ENCODE results near the gene MEP1A.

Gene MEP1A

GRCh38 chr6:46792635-46793034 is 554 bp upstream of the MEP1A start:
- TF ChIP-seq, protein P1, sequence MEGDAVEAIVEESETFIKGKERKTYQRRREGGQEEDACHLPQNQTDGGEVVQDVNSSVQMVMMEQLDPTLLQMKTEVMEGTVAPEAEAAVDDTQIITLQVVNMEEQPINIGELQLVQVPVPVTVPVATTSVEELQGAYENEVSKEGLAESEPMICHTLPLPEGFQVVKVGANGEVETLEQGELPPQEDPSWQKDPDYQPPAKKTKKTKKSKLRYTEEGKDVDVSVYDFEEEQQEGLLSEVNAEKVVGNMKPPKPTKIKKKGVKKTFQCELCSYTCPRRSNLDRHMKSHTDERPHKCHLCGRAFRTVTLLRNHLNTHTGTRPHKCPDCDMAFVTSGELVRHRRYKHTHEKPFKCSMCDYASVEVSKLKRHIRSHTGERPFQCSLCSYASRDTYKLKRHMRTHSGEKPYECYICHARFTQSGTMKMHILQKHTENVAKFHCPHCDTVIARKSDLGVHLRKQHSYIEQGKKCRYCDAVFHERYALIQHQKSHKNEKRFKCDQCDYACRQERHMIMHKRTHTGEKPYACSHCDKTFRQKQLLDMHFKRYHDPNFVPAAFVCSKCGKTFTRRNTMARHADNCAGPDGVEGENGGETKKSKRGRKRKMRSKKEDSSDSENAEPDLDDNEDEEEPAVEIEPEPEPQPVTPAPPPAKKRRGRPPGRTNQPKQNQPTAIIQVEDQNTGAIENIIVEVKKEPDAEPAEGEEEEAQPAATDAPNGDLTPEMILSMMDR (IDR thresholded peaks at IDR 0.05; ENCODE audit: insufficient read depth, missing control alignments): no peak
- FAIRE-seq (no peak), DNase-seq (ENCODE audit: insufficient read length, low spot score) (no peak)

GRCh38 chr6:46794068-46794467 is 879 bp downstream of the MEP1A start:
- FAIRE-seq (no peak), DNase-seq (ENCODE audit: insufficient read length, low spot score) (no peak)
- TF ChIP-seq, protein P1 (IDR thresholded peaks at IDR 0.05; ENCODE audit: insufficient read depth, missing control alignments): no peak

DNA sequence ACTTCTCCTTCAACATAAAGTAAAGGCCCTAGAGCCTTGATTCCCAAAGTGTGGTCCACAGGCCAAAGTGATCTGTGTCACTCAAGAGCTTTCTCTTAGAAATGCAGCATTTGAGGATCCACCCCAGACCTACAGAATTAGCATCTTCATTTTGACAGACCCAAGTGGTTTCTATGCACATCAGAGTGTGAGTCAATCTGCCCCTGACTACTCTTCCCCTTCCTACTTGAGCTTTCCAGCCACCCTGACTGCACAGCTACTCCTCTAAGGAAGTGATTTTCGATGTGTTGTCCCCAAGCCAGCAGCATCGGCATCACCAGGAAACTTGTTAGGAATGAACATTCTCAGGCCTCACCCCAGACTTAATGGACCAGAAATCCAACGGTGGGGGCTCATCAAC is 2.6 kb downstream of the MEP1A start:
- no peak for FAIRE-seq
- TF ChIP-seq, protein P1 (IDR thresholded peaks at IDR 0.05; ENCODE audit: insufficient read depth, missing control alignments): no peak
- no peak for DNase-seq (ENCODE audit: insufficient read length, low spot score)

- no peak for FAIRE-seq
- no peak for DNase-seq (ENCODE audit: insufficient read length, low spot score)
- TF ChIP-seq, protein P1 (IDR thresholded peaks at IDR 0.05; ENCODE audit: insufficient read depth, missing control alignments): no peak
Measured at GRCh38 chr6:46796848-46797580, 3.8 kb downstream of the MEP1A start.

DNA sequence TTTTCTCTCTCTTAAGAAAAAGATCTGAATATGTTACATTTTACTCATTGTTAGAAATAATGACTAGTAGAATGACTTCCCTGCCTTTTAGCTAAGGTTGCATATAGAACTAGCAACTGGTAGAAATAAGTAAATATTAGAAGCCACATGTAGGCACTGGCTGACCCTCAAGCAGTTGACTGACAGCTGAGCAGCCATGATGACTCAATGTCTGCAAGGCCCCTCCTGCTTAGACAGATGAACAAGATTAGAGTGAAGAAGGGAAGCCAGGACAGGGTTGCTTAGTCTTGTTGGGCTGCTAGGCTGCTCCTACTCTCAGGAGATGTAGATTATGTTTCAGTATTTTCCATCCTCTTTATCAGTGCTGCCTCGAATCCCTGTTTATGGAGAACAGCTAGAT is 6.5 kb downstream of the MEP1A start:
- FAIRE-seq (no peak), DNase-seq (ENCODE audit: insufficient read length, low spot score) (no peak)
- TF ChIP-seq, protein P1 (IDR thresholded peaks at IDR 0.05; ENCODE audit: insufficient read depth, missing control alignments): no peak

DNA sequence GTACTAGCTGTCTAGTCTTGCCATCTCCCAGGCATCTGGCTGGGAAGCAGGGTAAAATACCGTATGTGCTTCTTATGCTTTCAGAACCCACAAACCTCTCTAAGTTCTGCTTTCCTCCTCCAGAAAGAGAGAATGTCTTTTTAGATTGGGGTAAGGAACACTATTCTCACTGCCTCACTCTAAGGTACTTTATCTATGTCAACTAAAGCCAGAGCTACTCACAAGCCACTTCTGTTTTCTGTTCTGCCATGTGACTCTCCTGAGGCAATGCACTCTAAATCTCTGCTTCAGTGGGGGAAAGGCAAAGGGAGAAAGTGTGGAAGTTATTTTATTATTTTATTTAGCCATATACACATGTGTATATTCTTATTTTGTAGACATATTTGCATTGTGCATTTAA is 15.6 kb downstream of the MEP1A start:
- DNase-seq (ENCODE audit: insufficient read length, low spot score) (no peak), FAIRE-seq (no peak)
- TF ChIP-seq, protein P1 (IDR thresholded peaks at IDR 0.05; ENCODE audit: insufficient read depth, missing control alignments): no peak

DNA sequence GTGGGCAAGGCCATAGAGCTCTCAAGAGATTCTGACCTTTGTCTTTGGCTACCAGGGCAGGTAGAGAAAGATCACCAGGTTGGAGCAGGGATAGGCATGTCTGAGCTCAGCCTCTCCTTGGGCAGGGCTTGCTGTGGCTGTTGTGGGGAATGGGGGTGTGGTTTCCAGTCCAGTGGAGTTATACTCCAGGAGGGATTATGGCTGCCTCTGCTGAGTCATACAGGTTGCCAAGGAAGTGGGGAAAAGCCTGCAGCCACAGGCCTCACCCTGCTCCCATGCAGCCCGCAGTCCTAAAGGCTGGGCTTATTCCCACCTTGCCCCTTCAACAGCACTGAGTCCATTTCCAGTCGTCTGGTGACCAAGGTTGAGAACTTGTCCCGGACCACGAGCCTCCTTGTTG is 21.9 kb downstream of the MEP1A start:
- FAIRE-seq (no peak), DNase-seq (ENCODE audit: insufficient read length, low spot score) (no peak)
- TF ChIP-seq, protein P1 (IDR thresholded peaks at IDR 0.05; ENCODE audit: insufficient read depth, missing control alignments): no peak

All from D721Med (cell line).